GM12873 (cell line): ENCODE data around the gene NFIA.

ENCODE experiments used
- CTCF ChIP-seq: IDR thresholded peaks from 2 replicates; pipeline ENCODE4 v1.5.1; 2012; ENCODE audit warnings: low read depth, mild to moderate bottlenecking, moderate library complexity, low read length, control low read depth; ENCODE audit not compliant: insufficient read depth; ENCODE audit errors: missing control alignments

The NFIA gene

DNA sequence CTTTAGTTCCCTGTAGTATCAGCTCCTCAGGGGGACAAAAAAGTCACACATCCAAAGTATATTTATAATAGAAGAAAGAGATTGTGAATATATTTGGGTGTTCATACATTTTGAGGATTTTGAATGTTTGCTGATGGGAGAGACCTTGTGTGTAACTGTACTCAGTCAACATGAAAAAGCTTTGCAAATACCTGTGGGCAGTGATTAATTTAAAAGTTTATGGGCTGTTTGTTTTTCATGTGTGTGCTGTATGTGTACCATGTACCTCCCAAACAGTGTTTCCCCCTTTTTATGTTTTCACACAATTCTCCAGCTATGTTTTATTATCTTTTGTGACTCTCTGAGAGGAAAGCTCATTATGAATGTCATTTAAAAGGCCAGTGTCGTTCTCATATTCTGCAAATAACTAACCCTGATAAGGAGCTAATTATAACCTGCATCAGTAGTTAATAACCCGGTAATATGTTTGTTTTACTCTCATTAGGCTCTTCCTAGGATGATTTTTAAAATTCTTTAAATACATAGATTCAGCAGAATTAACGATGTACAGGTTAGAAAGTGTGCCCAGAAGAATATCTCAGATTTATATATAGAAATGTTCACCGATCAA is 271.5 kb downstream of the NFIA start:
- TF ChIP-seq CTCF, result no peak

DNA sequence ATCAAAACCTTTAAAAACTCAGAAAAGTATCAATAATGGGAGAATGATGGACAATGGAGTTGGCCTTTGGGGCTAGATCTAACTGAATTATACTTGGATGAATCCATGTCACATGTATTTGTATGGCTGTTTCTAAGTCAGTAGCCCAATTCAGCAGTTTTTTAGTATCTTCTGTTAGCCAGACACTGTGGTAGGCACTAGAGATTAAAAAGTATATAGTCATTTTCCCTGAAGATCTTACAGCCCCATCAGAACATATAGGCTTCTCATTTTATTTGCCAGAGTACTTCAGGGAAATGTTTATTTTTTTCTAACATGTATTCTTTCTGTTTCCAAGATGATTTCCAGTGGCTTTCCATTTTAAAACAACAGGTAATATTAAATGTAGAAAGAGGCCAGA is 273.7 kb downstream of the NFIA start:
- TF ChIP-seq CTCF, result no peak

- TF ChIP-seq CTCF, result no peak
These were observed 274.6 kb downstream of the NFIA start for GRCh38 chr1:61356995-61357394.

- TF ChIP-seq CTCF, result no peak
These were observed 275.2 kb downstream of the NFIA start for GRCh38 chr1:61357539-61357938.

DNA sequence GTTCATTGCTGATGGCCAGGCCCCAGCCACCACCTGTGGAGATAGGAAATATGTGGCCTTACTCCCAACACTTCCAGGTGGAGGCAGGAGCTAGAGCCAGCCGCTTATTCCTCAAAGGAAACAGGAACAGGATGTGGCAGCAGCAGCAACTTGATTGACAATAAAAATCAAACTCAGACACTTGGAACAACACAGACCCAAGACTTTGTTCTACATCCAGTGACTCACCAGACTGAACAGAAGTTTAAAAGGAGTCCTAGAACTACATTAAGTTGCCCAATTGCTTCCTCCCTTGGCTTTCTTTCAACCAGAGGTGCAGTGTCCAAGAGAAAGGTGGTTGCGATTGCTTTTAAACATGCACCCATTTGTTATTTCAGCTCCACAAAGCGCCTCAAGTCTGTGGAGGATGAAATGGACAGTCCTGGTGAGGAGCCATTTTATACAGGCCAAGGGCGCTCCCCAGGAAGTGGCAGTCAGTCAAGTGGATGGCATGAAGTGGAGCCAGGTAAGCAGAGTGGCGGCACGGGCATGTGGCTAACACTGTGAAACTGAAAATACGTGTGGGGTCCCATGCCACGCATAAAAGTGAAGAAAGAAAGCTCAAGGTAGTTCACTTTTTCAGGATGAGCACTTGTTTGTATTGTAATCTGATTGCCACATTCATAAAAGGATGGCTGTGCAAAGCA is 276.6 kb downstream of the NFIA start:
- TF ChIP-seq CTCF, result no peak

DNA sequence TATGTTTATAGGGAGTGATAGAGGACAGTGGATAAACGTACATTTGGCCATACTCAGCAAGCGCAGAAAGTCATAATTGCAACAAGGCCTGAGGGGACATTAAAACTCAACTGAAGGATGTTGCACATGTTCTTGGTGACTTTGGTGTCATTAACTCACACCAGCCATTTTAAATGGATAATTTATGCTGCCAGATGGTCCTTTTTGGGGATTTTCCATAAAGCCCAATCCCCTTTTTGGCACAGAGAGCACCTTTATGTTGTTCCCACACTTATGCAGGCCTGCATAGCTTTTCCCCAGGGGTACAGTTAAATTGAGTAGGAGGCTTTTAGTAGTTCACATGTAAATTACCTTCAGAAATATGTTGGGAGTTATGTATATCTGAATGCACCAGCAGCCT is 279.6 kb downstream of the NFIA start:
- no peak for TF ChIP-seq CTCF

GRCh38 chr1:61362351-61362750 is 280.0 kb downstream of the NFIA start:
- TF ChIP-seq CTCF, result no peak
